Measurements from ENCODE around the gene LEO1.

The LEO1 gene

DNA sequence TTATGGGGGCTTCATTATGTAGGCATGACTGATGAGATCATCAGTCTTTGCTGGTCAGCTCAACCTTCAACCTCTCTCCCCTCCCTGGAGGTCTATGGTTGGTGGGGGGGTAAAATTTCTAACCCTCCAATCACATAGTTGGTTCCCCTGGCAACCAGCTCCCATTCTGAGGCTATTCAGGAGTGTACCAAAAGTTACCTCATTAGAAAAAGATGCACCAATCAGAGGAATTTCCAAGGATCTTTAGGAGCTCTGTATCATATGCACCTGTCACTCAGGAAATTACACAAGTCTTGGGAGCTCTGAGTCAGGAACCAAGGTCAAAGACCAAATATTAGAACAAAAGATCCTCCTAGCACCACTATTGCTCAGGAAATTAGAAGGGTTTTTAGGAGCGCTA is 21.4 kb upstream of the LEO1 start:
- DNase-seq (ENCODE audit: low read depth): no peak
- Histone ChIP-seq H3K4me1 (ENCODE audit: control insufficient read depth, insufficient read depth, low read length) (no peaks in the 10 kb centered on the region), H3K36me3 (ENCODE audit: control insufficient read depth, insufficient read depth, low read length, severe bottlenecking) (no peaks in the 10 kb centered on the region), H3K9ac (ENCODE audit: low read length) (no peak overlapping the region), H3K9me3 (ENCODE audit: control insufficient read depth, low read length) (no peaks in the 10 kb centered on the region), H3K4me3 (ENCODE audit: low read length) (no peak overlapping the region), H3K27me3 (replicated peaks; ENCODE audit: control insufficient read depth, insufficient read depth, low read length) (no peaks in the 10 kb centered on the region)

DNA sequence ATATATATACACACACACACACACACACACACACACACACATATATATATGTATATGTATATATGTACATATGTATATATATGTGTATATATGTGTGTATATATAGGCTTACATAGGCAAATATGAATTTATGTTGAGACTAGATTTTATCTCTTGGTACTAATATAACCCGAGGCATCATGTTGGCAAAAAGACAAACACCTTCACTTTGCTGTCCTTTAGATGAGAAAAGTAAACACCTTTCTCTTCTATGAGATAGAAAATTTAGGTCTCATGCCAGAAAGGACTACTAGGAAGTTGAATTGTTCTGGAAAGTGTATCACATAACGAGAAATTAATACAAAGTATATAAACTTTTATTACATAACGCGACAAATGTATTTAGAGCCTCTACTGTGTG is 19.6 kb upstream of the LEO1 start:
- no peak for DNase-seq (ENCODE audit: low read depth)
- Histone ChIP-seq H3K27me3 (replicated peaks; ENCODE audit: control insufficient read depth, insufficient read depth, low read length) (no peaks in the 10 kb centered on the region), H3K9ac (ENCODE audit: low read length) (no peak overlapping the region), H3K9me3 (ENCODE audit: control insufficient read depth, low read length) (no peaks in the 10 kb centered on the region), H3K4me3 (ENCODE audit: low read length) (no peak overlapping the region), H3K36me3 (ENCODE audit: control insufficient read depth, insufficient read depth, low read length, severe bottlenecking) (no peaks in the 10 kb centered on the region), H3K4me1 (ENCODE audit: control insufficient read depth, insufficient read depth, low read length) (no peaks in the 10 kb centered on the region)

GRCh38 chr15:51982770-51983103 is 11.2 kb upstream of the LEO1 start:
- Histone ChIP-seq H3K9me3 (ENCODE audit: control insufficient read depth, low read length) (no peaks in the 10 kb centered on the region), H3K36me3 (ENCODE audit: control insufficient read depth, insufficient read depth, low read length, severe bottlenecking) (no peaks in the 10 kb centered on the region), H3K4me3 (ENCODE audit: low read length) (peak overlapping the region; percentile 65)

DNA sequence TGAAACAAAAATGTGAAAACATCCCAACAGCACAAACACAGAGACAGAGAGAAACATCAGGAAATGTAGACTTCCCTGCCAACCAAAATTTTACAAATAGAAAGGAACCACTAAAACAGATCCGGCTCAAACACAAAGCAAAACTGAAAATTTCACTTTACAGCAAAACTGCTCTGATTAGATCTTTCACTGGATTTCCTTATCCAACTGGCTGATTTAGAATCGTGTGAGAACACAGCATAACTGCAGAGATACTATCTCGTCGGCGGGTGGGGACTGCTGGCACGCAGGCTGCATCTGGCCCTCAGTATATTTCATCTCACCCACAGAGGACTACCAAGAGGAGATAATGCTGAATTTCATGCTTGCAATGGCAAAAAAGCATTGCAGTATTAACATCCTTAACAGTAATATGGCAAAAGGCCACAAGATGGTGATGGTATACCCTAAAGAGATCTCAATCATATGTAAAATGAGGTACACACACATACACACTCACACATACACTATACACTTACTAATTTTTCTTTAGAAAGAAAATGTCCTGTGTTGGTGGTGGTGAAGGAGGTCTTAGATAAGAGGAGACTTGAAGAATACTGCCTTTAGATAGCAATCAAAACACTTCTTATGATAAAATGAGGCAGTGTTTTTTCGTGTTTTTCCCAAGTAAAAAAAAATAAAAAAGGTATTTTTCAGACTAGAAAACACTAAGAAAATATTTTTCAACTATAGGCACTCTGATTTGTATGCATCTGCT is 10.6 kb upstream of the LEO1 start:
- H3K4me1 ChIP-seq (ENCODE audit: control insufficient read depth, insufficient read depth, low read length): peaks cover 19% of the 10 kb centered on the region
- no peaks in the 10 kb centered on the region for H3K9me3 ChIP-seq (ENCODE audit: control insufficient read depth, low read length)
- peak overlapping the region; percentile 65 for H3K4me3 ChIP-seq (ENCODE audit: low read length)
- H3K9ac ChIP-seq (ENCODE audit: low read length): peak overlapping the region; percentile 87
- H3K27me3 ChIP-seq (replicated peaks; ENCODE audit: control insufficient read depth, insufficient read depth, low read length): no peaks in the 10 kb centered on the region
- DNase-seq (ENCODE audit: low read depth): peak; percentile 80
- no peaks in the 10 kb centered on the region for H3K36me3 ChIP-seq (ENCODE audit: control insufficient read depth, insufficient read depth, low read length, severe bottlenecking)

More at GRCh38 chr15:51982770-51983103, 11.2 kb upstream of the LEO1 start:
- DNase-seq (ENCODE audit: low read depth): no peak
- no peaks in the 10 kb centered on the region for H3K27me3 ChIP-seq (replicated peaks; ENCODE audit: control insufficient read depth, insufficient read depth, low read length)
- H3K4me1 ChIP-seq (ENCODE audit: control insufficient read depth, insufficient read depth, low read length): peaks cover 19% of the 10 kb centered on the region
- H3K9ac ChIP-seq (ENCODE audit: low read length): peak overlapping the region; percentile 87

GRCh38 chr15:51973775-51974174 is 2.2 kb upstream of the LEO1 start:
- H3K4me1 ChIP-seq (ENCODE audit: control insufficient read depth, insufficient read depth, low read length): peaks cover 14% of the 10 kb centered on the region
- H3K27me3 ChIP-seq (replicated peaks; ENCODE audit: control insufficient read depth, insufficient read depth, low read length): no peaks in the 10 kb centered on the region
- no peak overlapping the region for H3K4me3 ChIP-seq (ENCODE audit: low read length)
- H3K36me3 ChIP-seq (ENCODE audit: control insufficient read depth, insufficient read depth, low read length, severe bottlenecking): no peaks in the 10 kb centered on the region
- DNase-seq (ENCODE audit: low read depth): no peak
- H3K9me3 ChIP-seq (ENCODE audit: control insufficient read depth, low read length): no peaks in the 10 kb centered on the region
- no peak overlapping the region for H3K9ac ChIP-seq (ENCODE audit: low read length)

DNA sequence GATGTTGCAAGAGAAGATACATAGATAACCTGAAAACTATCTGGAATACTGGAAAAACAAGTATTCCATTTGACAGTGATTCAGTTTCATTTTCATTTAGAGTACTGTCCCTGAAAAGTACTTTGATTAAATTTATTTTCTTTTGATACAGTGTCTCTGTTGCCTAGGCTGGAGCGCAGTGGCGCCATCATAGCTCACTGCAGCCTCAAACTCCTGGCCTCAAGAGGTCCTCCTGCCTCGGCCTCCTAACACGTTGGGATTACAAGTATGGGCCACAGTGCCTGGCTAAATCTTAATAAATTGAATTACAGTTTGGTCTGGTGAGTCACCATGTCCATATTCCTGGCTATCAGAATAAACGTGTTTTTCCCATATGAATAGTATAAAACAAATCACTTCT is 1.6 kb upstream of the LEO1 start:
- no peak for DNase-seq (ENCODE audit: low read depth)
- Histone ChIP-seq H3K9ac (ENCODE audit: low read length) (no peak overlapping the region), H3K4me3 (ENCODE audit: low read length) (no peak overlapping the region), H3K4me1 (ENCODE audit: control insufficient read depth, insufficient read depth, low read length) (peaks cover 14% of the 10 kb centered on the region), H3K27me3 (replicated peaks; ENCODE audit: control insufficient read depth, insufficient read depth, low read length) (no peaks in the 10 kb centered on the region), H3K9me3 (ENCODE audit: control insufficient read depth, low read length) (no peaks in the 10 kb centered on the region), H3K36me3 (ENCODE audit: control insufficient read depth, insufficient read depth, low read length, severe bottlenecking) (no peaks in the 10 kb centered on the region)

DNA sequence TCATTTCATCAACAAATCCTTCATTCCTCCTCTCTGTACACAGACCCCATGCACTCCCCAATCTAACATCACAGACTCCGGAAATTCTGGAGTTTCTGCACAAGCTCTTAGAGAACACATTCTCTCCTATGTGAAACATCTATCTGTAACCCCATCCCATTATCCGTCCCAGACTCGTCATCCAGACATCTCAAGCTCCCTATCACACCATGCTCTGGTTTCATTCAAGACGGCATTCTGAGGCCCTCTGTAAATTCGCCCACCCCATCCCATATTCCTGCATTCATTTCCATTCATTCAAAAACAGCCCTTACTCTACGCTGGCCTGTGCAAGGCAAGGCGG is 575 bp downstream of the LEO1 start:
- H3K4me3 ChIP-seq (ENCODE audit: low read length): peak overlapping the region; percentile 96
- H3K27me3 ChIP-seq (replicated peaks; ENCODE audit: control insufficient read depth, insufficient read depth, low read length): no peaks in the 10 kb centered on the region
- peaks cover 1% of the 10 kb centered on the region for H3K36me3 ChIP-seq (ENCODE audit: control insufficient read depth, insufficient read depth, low read length, severe bottlenecking)
- H3K9me3 ChIP-seq (ENCODE audit: control insufficient read depth, low read length): peaks cover 7% of the 10 kb centered on the region
- peaks cover 14% of the 10 kb centered on the region for H3K4me1 ChIP-seq (ENCODE audit: control insufficient read depth, insufficient read depth, low read length)
- no peak for DNase-seq (ENCODE audit: low read depth)
- peak overlapping the region; percentile 96 for H3K9ac ChIP-seq (ENCODE audit: low read length)

DNA sequence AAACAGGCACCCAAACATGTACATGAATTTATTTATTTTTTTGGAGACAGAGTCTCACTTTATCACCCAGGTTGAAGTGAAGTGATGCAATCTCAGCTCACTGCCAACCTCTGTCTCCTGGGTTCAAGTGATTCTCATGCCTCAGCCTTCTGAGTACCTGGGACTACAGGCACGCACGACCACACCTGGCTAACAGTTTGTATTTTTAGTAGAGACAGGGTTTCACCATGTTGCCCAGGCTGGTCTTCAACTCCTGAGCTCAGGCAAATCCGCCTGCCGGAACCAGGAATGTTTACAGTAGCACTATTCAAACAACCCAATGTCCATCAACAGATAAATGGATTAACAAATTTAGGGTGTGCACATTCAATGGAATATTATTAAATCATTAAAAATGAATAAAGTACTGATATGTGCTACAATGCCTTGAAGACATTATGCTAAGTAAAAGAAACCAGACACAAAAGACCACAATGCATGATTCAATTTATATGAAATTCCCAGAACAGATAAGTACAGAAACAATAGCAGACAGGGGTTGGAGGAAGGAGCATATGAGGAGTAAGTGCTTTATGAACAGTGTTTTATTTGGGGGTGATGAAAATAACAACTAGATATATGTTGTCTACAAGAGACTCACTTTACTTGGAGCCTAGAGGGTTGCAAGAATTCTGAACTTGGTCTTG is 1.3 kb downstream of the LEO1 start:
- Histone ChIP-seq H3K36me3 (ENCODE audit: control insufficient read depth, insufficient read depth, low read length, severe bottlenecking) (peaks cover 8% of the 10 kb centered on the region), H3K9ac (ENCODE audit: low read length) (peak overlapping the region; percentile 96), H3K9me3 (ENCODE audit: control insufficient read depth, low read length) (peaks cover 7% of the 10 kb centered on the region), H3K4me3 (ENCODE audit: low read length) (peak overlapping the region; percentile 96), H3K27me3 (replicated peaks; ENCODE audit: control insufficient read depth, insufficient read depth, low read length) (no peaks in the 10 kb centered on the region), H3K4me1 (ENCODE audit: control insufficient read depth, insufficient read depth, low read length) (peaks cover 14% of the 10 kb centered on the region)
- DNase-seq (ENCODE audit: low read depth): no peak

DNA sequence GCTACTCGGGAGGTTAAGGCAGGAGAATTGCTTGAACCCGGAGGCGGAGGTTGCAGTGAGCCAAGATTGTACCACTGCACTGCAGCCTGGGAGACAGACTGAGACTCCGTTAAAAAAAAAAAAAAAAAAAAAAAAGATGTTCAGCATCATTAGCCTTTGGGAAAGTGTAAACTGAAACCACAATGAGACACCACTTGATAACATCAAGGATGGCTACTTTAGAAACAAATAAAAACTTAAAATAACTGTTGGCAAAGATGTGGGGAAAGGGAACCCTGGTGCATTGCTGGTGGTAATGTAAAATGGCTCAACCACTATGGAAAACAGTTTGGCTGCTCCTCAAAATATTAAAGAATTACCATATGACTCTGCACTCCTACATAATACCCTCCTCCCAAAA is 1.9 kb downstream of the LEO1 start:
- Histone ChIP-seq H3K9ac (ENCODE audit: low read length) (no peak overlapping the region), H3K9me3 (ENCODE audit: control insufficient read depth, low read length) (peaks cover 7% of the 10 kb centered on the region), H3K36me3 (ENCODE audit: control insufficient read depth, insufficient read depth, low read length, severe bottlenecking) (peaks cover 13% of the 10 kb centered on the region), H3K4me3 (ENCODE audit: low read length) (peak overlapping the region; percentile 96), H3K4me1 (ENCODE audit: control insufficient read depth, insufficient read depth, low read length) (peaks cover 14% of the 10 kb centered on the region), H3K27me3 (replicated peaks; ENCODE audit: control insufficient read depth, insufficient read depth, low read length) (no peaks in the 10 kb centered on the region)
- DNase-seq (ENCODE audit: low read depth): peak; percentile 5

- no peaks in the 10 kb centered on the region for H3K27me3 ChIP-seq (replicated peaks; ENCODE audit: control insufficient read depth, insufficient read depth, low read length)
- peaks cover 7% of the 10 kb centered on the region for H3K9me3 ChIP-seq (ENCODE audit: control insufficient read depth, low read length)
- H3K9ac ChIP-seq (ENCODE audit: low read length): no peak overlapping the region
- no peak overlapping the region for H3K4me3 ChIP-seq (ENCODE audit: low read length)
- H3K4me1 ChIP-seq (ENCODE audit: control insufficient read depth, insufficient read depth, low read length): peaks cover 14% of the 10 kb centered on the region
- no peak for DNase-seq (ENCODE audit: low read depth)
- peaks cover 19% of the 10 kb centered on the region for H3K36me3 ChIP-seq (ENCODE audit: control insufficient read depth, insufficient read depth, low read length, severe bottlenecking)
Observed at GRCh38 chr15:51967583-51967982, 4.0 kb downstream of the LEO1 start.

DNA sequence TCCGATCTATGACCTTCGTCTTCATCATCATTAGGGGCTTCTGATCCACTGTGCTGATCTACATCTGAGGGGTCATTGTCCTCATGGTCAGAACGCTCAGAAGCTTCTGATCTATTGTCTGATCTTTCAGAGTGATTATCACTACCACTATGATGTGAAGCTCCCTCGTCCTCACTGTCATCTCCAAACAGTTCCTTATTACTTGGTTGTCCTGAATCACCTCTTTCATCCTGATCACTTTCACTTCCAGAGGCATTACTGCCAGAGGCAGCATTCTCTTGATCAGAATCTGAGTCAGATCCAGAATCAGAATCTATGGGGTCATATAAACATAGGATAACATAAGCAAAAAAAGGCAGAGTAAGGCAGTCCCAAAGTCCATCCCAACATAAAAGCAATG is 5.4 kb downstream of the LEO1 start:
- no peak for DNase-seq (ENCODE audit: low read depth)
- Histone ChIP-seq H3K27me3 (replicated peaks; ENCODE audit: control insufficient read depth, insufficient read depth, low read length) (no peaks in the 10 kb centered on the region), H3K4me1 (ENCODE audit: control insufficient read depth, insufficient read depth, low read length) (peaks cover 14% of the 10 kb centered on the region), H3K9ac (ENCODE audit: low read length) (no peak overlapping the region), H3K9me3 (ENCODE audit: control insufficient read depth, low read length) (peaks cover 7% of the 10 kb centered on the region), H3K36me3 (ENCODE audit: control insufficient read depth, insufficient read depth, low read length, severe bottlenecking) (peaks cover 32% of the 10 kb centered on the region), H3K4me3 (ENCODE audit: low read length) (no peak overlapping the region)

Data from adipocyte (in vitro differentiated cells).